Progenitor cell of endocrine pancreas (in vitro differentiated cells): ENCODE measurements around the gene GNB5. TPM values are rescaled to one million over a fixed set of nuclear protein-coding genes. Genes with fewer than 3 reads are reported as not detected.

Experiments used
- DNase-seq: peaks from one replicate; pipeline ENCODE4 v3.0.0; 2021; ENCODE audit warnings: low spot score; ENCODE audit not compliant: unreplicated experiment
- H3K27ac Mint-ChIP-seq: 2 replicates; pipeline ENCODE4 v1.8.0; 2021; ENCODE audit warnings: mild to moderate bottlenecking, moderate library complexity, mixed read lengths
- H3K27me3 Mint-ChIP-seq: 2 replicates; pipeline ENCODE4 v1.8.0; 2021; ENCODE audit warnings: mixed read lengths
- H3K36me3 Mint-ChIP-seq: 2 replicates; pipeline ENCODE4 v1.8.0; 2022; ENCODE audit warnings: mixed read lengths; ENCODE audit not compliant: insufficient read depth
- H3K4me1 Mint-ChIP-seq: 2 replicates; pipeline ENCODE4 v1.8.0; 2021; ENCODE audit warnings: low read depth, mixed read lengths
- H3K4me3 Mint-ChIP-seq: 2 replicates; pipeline ENCODE4 v1.8.0; 2021; ENCODE audit warnings: low read depth, mild to moderate bottlenecking, moderate library complexity, mixed read lengths
- H3K9me3 Mint-ChIP-seq: 2 replicates; pipeline ENCODE4 v1.8.0; 2021; ENCODE audit warnings: low read depth, mixed read lengths
- CTCF ChIP-seq: fragments of 200-600 bp; sonication (generic); IDR thresholded peaks from one replicate; pipeline ENCODE4 v1.5.0; 2021; ENCODE audit warnings: antibody characterized with exemption, mild to moderate bottlenecking; ENCODE audit not compliant: unreplicated experiment
- total RNA-seq: library from RNA; stranded (reverse); gene quantifications from 2 replicates; pipeline ENCODE4 v1.2.1, GENCODE V29; 2021

GNB5 gene
- total RNA-seq, 1 donor from 2014 or later, result 56.0 TPM

GRCh38 chr15:52104532-52105004 lies 86.6 kb downstream of the GNB5 start:
- Mint-ChIP-seq H3K27ac (no peak overlapping the region), H3K36me3 (no peaks in the 10 kb centered on the region), H3K4me1 (peaks cover 3% of the 10 kb centered on the region), H3K27me3 (peaks cover 4% of the 10 kb centered on the region), H3K4me3 (no peak overlapping the region), H3K9me3 (no peaks in the 10 kb centered on the region)
- no peak for TF ChIP-seq CTCF
- no peak for DNase-seq

GRCh38 chr15:52103217-52104207 lies 87.7 kb downstream of the GNB5 start:
- no peaks in the 10 kb centered on the region for H3K4me1 Mint-ChIP-seq
- no peak for DNase-seq
- H3K27me3 Mint-ChIP-seq, result peaks cover 4% of the 10 kb centered on the region
- no peak overlapping the region for H3K4me3 Mint-ChIP-seq
- TF ChIP-seq CTCF, result no peak
- peaks cover 3% of the 10 kb centered on the region for H3K9me3 Mint-ChIP-seq
- peak overlapping the region; percentile 31 for H3K27ac Mint-ChIP-seq
- H3K36me3 Mint-ChIP-seq, result no peaks in the 10 kb centered on the region

GRCh38 chr15:52102463-52102862 lies 88.7 kb downstream of the GNB5 start:
- H3K9me3 Mint-ChIP-seq, result peaks cover 3% of the 10 kb centered on the region
- H3K36me3 Mint-ChIP-seq, result no peaks in the 10 kb centered on the region
- H3K27ac Mint-ChIP-seq, result no peak overlapping the region
- no peak for TF ChIP-seq CTCF
- DNase-seq, result no peak
- H3K4me1 Mint-ChIP-seq, result no peaks in the 10 kb centered on the region
- H3K27me3 Mint-ChIP-seq, result peaks cover 4% of the 10 kb centered on the region
- no peak overlapping the region for H3K4me3 Mint-ChIP-seq

- no peak overlapping the region for H3K4me3 Mint-ChIP-seq
- DNase-seq, result no peak
- peaks cover 3% of the 10 kb centered on the region for H3K9me3 Mint-ChIP-seq
- H3K36me3 Mint-ChIP-seq, result no peaks in the 10 kb centered on the region
- no peak for TF ChIP-seq CTCF
- H3K27ac Mint-ChIP-seq, result no peak overlapping the region
- peaks cover 4% of the 10 kb centered on the region for H3K27me3 Mint-ChIP-seq
- no peaks in the 10 kb centered on the region for H3K4me1 Mint-ChIP-seq
These were observed 89.5 kb downstream of the GNB5 start for GRCh38 chr15:52101542-52102323.

- H3K9me3 Mint-ChIP-seq, result peaks cover 3% of the 10 kb centered on the region
- H3K4me1 Mint-ChIP-seq, result no peaks in the 10 kb centered on the region
- H3K27me3 Mint-ChIP-seq, result peaks cover 4% of the 10 kb centered on the region
- DNase-seq, result no peak
- no peak overlapping the region for H3K27ac Mint-ChIP-seq
- H3K4me3 Mint-ChIP-seq, result no peak overlapping the region
- TF ChIP-seq CTCF, result no peak
- no peaks in the 10 kb centered on the region for H3K36me3 Mint-ChIP-seq
These were observed 90.3 kb downstream of the GNB5 start for GRCh38 chr15:52100807-52101442.
